IMR-90 (cell line): ENCODE data around the gene CRTAC1.

Experiments
- CEBPB ChIP-seq: IDR thresholded peaks from 2 replicates; pipeline ENCODE4 v1.6.1; 2012; ENCODE audit warnings: low read depth, low read length, improper control_type of control experiment
- CTCF ChIP-seq: conservative IDR thresholded peaks from 2 replicates; pipeline ENCODE4 v1.5.1; 2012; ENCODE audit warnings: mild to moderate bottlenecking, low read depth, low read length, improper control_type of control experiment
- ELK1 ChIP-seq: fragments of 150-350 bp; IDR thresholded peaks from 2 replicates; pipeline ENCODE4 v1.6.1; 2016; ENCODE audit warnings: low read depth, mild to moderate bottlenecking, low read length, moderate library complexity, borderline replicate concordance
- POLR2A ChIP-seq: IDR thresholded peaks from 2 replicates; pipeline ENCODE4 v1.6.1; 2012; ENCODE audit warnings: mild to moderate bottlenecking, low read depth, low read length
- RCOR1 ChIP-seq: IDR thresholded peaks from 2 replicates; pipeline ENCODE4 v1.6.1; 2012; ENCODE audit warnings: mild to moderate bottlenecking, low read length, improper control_type of control experiment; ENCODE audit not compliant: insufficient replicate concordance

GRCh38 chr10:97943294-97943693 is 87.1 kb downstream of the CRTAC1 start:
- TF ChIP-seq CTCF (no peak), CEBPB (no peak), RCOR1 (no peak), ELK1 (no peak), POLR2A (no peak)
